ENCODE data around the gene ERC2. TPM values are rescaled to one million over a fixed set of nuclear protein-coding genes. Genes with fewer than 3 reads are reported as not detected.
A peak's percentile ranks its signal among the peaks of the same experiment; 100 is the strongest.

ERC2 gene
- total and polyA plus RNA-seq, 9 donors = 0.52 to 2.0 (median 0.82) TPM

DNA sequence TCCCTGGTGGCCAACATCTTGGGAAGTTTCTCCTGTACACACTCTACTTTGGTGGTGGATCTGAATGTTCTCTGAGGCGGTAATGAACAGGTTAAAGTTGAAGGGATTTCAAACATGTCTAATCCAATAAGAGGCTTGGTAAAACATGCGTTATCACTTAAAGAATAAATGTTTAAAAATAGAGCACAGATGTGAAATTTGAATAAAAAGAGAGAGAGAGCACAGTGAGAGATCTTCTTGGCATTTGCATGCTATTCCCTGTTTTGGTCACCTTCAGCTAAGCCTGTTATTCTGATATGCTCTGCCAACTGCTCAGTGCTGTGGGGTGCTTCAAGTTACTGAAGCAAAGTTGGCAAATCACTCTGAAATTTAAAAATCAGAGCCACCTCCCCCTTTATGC lies 743.4 kb downstream of the ERC2 start:
- Histone ChIP-seq H3K4me1 (ENCODE audit: control insufficient read depth, insufficient read depth, low read length) (peaks cover 6% of the 10 kb centered on the region), H3K9me3 (replicated peaks; ENCODE audit: control insufficient read depth, low read depth, low read length) (no peaks in the 10 kb centered on the region), H3K27me3 (ENCODE audit: control insufficient read depth, insufficient read depth, low read length) (no peaks in the 10 kb centered on the region), H3K4me3 (ENCODE audit: low read length) (no peak overlapping the region), H3K27ac (ENCODE audit: low read length) (no peak overlapping the region), H3K36me3 (ENCODE audit: control insufficient read depth, insufficient read depth, low read length) (no peaks in the 10 kb centered on the region)
- peak; percentile 69 for DNase-seq
- WGBS (ENCODE audit: insufficient coverage) = 60% methylated on average over 1 of the region's 2 CpGs

DNA sequence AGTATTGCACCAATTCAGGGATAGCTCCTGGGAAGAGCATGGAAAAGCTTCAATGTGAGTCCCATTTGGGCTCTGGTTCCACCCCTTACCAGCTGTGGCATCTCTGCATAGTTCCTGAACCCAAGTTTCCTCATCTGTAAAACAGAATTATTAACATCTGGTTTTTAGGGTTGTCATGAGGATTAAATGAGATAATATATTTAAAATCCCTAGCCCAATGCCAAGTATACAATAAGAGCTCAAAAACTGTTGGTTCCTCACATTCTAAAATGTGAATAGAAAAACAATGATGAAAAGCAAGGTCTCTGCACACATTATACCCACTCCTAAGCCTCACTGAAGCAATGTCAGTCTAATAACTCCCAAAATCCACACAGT lies 743.9 kb downstream of the ERC2 start:
- H3K9me3 ChIP-seq (replicated peaks; ENCODE audit: control insufficient read depth, low read depth, low read length) = no peaks in the 10 kb centered on the region
- no peak overlapping the region for H3K27ac ChIP-seq (ENCODE audit: low read length)
- H3K4me3 ChIP-seq (ENCODE audit: low read length) = no peak overlapping the region
- no peaks in the 10 kb centered on the region for H3K27me3 ChIP-seq (ENCODE audit: control insufficient read depth, insufficient read depth, low read length)
- peaks cover 8% of the 10 kb centered on the region for H3K4me1 ChIP-seq (ENCODE audit: control insufficient read depth, insufficient read depth, low read length)
- no peaks in the 10 kb centered on the region for H3K36me3 ChIP-seq (ENCODE audit: control insufficient read depth, insufficient read depth, low read length)
- no peak for DNase-seq

DNA sequence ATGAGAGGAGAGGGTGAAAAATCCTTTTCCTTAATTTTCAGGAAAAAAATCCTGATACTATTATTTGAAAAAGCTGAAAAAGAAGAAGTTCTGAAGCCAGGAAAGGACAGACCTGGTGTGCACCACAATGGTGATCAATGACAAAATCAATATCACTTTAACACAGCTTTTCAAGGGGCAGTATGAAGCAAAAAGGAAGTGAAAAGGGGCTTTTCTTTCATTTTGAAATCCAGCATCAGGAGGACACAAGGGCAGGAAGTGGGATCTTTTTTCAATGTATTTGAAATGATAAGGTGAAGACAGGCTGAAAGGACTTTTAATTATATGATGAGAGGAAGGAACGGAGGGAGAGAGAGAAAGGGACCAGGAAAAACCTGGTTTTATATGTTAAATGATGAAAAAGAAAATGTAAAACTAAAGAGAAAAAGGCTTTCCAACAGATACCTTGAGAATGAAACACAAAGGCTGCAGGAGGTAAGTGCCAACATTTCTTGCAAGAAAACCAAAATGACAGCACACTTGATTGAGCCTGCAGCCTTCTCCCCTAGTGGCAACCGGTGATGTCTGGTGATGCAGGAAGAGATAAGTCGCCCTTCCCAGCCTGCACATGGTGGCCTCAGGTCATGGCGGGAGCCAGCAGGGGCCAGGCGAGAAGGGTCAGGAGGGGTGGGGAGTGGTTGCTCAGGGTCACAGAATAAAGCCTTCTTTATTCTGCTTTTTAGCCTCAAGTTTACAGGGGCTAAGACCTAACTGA lies 744.4 kb downstream of the ERC2 start:
- no peaks in the 10 kb centered on the region for H3K9me3 ChIP-seq (replicated peaks; ENCODE audit: control insufficient read depth, low read depth, low read length)
- peaks cover 11% of the 10 kb centered on the region for H3K4me1 ChIP-seq (ENCODE audit: control insufficient read depth, insufficient read depth, low read length)
- H3K36me3 ChIP-seq (ENCODE audit: control insufficient read depth, insufficient read depth, low read length) = no peaks in the 10 kb centered on the region
- no peak overlapping the region for H3K27ac ChIP-seq (ENCODE audit: low read length)
- no peak for DNase-seq
- no peaks in the 10 kb centered on the region for H3K27me3 ChIP-seq (ENCODE audit: control insufficient read depth, insufficient read depth, low read length)
- 88% methylated on average over 3 of the region's 5 CpGs for WGBS (ENCODE audit: insufficient coverage)
- no peak overlapping the region for H3K4me3 ChIP-seq (ENCODE audit: low read length)

DNA sequence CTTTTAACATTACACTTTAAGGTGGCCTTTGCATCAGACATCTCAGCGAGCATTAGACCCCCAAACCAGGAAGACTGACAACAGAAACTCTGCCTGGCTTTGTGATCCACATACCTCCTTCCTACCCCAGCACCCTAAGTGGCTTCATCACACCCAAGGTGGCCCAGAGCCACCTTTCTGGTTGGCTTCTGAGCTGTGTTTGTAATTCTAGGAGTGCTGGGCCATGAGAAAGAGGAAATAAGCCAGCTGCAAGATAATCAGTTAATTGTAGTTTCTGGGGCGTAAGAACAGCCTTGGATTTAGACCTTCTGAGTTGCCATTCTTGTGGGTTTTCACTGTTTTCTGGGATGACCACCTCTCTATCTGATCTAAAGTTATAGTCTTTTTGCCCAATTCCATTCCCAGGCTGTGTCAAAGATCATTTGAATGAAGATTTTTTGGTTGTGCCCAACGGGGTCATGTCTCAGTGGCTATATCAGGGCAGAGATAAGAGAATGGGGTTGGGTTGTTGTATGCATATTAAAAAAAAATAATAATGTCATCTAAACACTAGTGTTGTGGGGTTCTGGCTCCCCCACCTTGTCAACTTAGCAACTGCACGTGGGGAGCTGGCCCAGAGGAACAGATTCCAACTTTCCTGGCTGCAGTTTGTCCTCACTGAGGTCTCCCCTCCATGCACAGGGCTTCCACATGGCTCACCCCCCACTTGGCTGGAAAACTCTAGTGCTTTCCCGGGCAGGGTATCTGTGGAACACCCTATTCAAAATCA lies 746.4 kb downstream of the ERC2 start:
- no peak overlapping the region for H3K4me3 ChIP-seq (ENCODE audit: low read length)
- H3K27ac ChIP-seq (ENCODE audit: low read length) = no peak overlapping the region
- DNase-seq = peak; percentile 69
- 40% methylated on average over 2 of the region's 5 CpGs for WGBS (ENCODE audit: insufficient coverage)
- H3K36me3 ChIP-seq (ENCODE audit: control insufficient read depth, insufficient read depth, low read length) = no peaks in the 10 kb centered on the region
- peaks cover 14% of the 10 kb centered on the region for H3K4me1 ChIP-seq (ENCODE audit: control insufficient read depth, insufficient read depth, low read length)
- H3K27me3 ChIP-seq (ENCODE audit: control insufficient read depth, insufficient read depth, low read length) = no peaks in the 10 kb centered on the region
- H3K9me3 ChIP-seq (replicated peaks; ENCODE audit: control insufficient read depth, low read depth, low read length) = no peaks in the 10 kb centered on the region

- peak; percentile 43 for DNase-seq
These were observed 747.7 kb downstream of the ERC2 start for GRCh38 chr3:55720614-55721013.

DNA sequence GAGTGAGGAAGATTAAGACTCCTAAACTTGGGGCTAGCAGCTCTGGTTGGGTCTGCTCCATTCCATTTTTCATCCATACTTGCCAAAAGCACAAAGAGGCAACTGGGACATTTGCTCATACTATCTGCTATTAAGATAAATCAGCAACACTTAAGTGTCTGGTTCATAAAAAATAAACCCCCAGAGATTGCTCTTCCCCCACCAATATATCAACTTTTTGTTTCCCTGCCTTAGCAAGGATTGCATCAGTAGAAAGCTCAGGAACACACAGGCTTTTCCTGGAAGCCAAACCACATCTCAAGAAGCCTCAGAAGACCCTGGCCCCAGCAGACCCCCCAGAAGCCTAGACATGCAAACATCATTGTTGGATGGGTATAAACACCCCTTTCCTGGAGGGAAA lies 748.8 kb downstream of the ERC2 start:
- peak; percentile 84 for DNase-seq
- Histone ChIP-seq H3K27ac (ENCODE audit: low read length) (no peak overlapping the region), H3K4me1 (ENCODE audit: control insufficient read depth, insufficient read depth, low read length) (peaks cover 14% of the 10 kb centered on the region), H3K4me3 (ENCODE audit: low read length) (no peak overlapping the region), H3K27me3 (ENCODE audit: control insufficient read depth, insufficient read depth, low read length) (no peaks in the 10 kb centered on the region), H3K36me3 (ENCODE audit: control insufficient read depth, insufficient read depth, low read length) (no peaks in the 10 kb centered on the region), H3K9me3 (replicated peaks; ENCODE audit: control insufficient read depth, low read depth, low read length) (no peaks in the 10 kb centered on the region)

More at GRCh38 chr3:55720614-55721013, 747.7 kb downstream of the ERC2 start:
- no peak overlapping the region for H3K4me3 ChIP-seq (ENCODE audit: low read length)
- H3K27ac ChIP-seq (ENCODE audit: low read length) = no peak overlapping the region
- no peaks in the 10 kb centered on the region for H3K9me3 ChIP-seq (replicated peaks; ENCODE audit: control insufficient read depth, low read depth, low read length)
- peaks cover 14% of the 10 kb centered on the region for H3K4me1 ChIP-seq (ENCODE audit: control insufficient read depth, insufficient read depth, low read length)
- H3K36me3 ChIP-seq (ENCODE audit: control insufficient read depth, insufficient read depth, low read length) = no peaks in the 10 kb centered on the region
- no peaks in the 10 kb centered on the region for H3K27me3 ChIP-seq (ENCODE audit: control insufficient read depth, insufficient read depth, low read length)

DNA sequence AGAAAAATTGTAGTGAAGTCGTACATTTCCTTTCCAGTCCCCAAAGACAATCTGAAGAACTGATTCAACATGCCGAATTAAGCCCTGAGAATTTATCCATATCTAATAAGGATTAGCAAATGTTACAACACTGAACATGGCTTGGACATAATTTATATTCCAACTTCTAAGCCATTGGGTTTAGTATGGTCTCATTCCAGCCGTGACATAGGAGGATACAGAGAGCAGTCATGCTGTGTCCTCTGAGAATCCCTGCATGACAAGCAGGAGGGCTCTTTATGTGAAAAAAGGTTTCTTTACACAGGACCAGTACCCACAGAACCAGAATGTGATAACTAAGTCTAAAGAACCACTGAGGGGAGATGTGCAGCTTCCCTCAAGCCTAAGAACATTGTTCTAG lies 749.3 kb downstream of the ERC2 start:
- whole genome bisulfite sequencing (ENCODE audit: insufficient coverage) = no CpG with 5 or more reads among the region's 3 CpGs
- DNase-seq = peak; percentile 66
- no peaks in the 10 kb centered on the region for H3K9me3 ChIP-seq (replicated peaks; ENCODE audit: control insufficient read depth, low read depth, low read length)

DNA sequence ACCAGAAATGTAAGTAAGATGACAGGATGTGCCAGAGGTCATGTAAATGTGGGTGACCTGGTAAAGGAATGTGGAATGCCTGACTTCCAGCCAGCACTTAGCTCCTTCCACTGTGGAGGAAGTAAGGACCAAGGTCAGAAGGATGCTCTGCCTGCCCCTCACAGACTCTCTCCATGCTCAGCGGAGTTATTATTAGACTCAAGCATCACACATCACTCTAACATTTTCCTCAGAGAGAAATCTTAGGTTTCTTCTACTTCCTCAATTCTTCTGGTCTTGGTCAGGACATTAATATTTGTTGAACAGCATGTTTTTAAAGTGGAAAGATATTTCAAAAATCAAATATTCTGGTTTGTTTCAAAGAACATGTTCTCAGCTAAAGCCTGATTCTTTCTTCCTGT lies 749.7 kb downstream of the ERC2 start:
- Histone ChIP-seq H3K27ac (ENCODE audit: low read length) (peak overlapping the region; percentile 49), H3K9me3 (replicated peaks; ENCODE audit: control insufficient read depth, low read depth, low read length) (no peaks in the 10 kb centered on the region), H3K36me3 (ENCODE audit: control insufficient read depth, insufficient read depth, low read length) (no peaks in the 10 kb centered on the region), H3K4me3 (ENCODE audit: low read length) (no peak overlapping the region), H3K27me3 (ENCODE audit: control insufficient read depth, insufficient read depth, low read length) (no peaks in the 10 kb centered on the region), H3K4me1 (ENCODE audit: control insufficient read depth, insufficient read depth, low read length) (peaks cover 10% of the 10 kb centered on the region)
- WGBS (ENCODE audit: insufficient coverage) = no CpG with 5 or more reads among the region's 1 CpG
- peak; percentile 60 for DNase-seq

More for the DNA sequence above, 749.3 kb downstream of the ERC2 start:
- Histone ChIP-seq H3K4me1 (ENCODE audit: control insufficient read depth, insufficient read depth, low read length) (peaks cover 10% of the 10 kb centered on the region), H3K36me3 (ENCODE audit: control insufficient read depth, insufficient read depth, low read length) (no peaks in the 10 kb centered on the region), H3K27me3 (ENCODE audit: control insufficient read depth, insufficient read depth, low read length) (no peaks in the 10 kb centered on the region), H3K4me3 (ENCODE audit: low read length) (no peak overlapping the region), H3K27ac (ENCODE audit: low read length) (peak overlapping the region; percentile 49)

- no peak overlapping the region for H3K4me3 ChIP-seq (ENCODE audit: low read length)
- no CpG with 5 or more reads among the region's 4 CpGs for WGBS (ENCODE audit: insufficient coverage)
- no peaks in the 10 kb centered on the region for H3K27me3 ChIP-seq (ENCODE audit: control insufficient read depth, insufficient read depth, low read length)
- no peaks in the 10 kb centered on the region for H3K36me3 ChIP-seq (ENCODE audit: control insufficient read depth, insufficient read depth, low read length)
- DNase-seq = no peak
- H3K27ac ChIP-seq (ENCODE audit: low read length) = no peak overlapping the region
- H3K4me1 ChIP-seq (ENCODE audit: control insufficient read depth, insufficient read depth, low read length) = peaks cover 10% of the 10 kb centered on the region
- H3K9me3 ChIP-seq (replicated peaks; ENCODE audit: control insufficient read depth, low read depth, low read length) = no peaks in the 10 kb centered on the region
These were observed 750.2 kb downstream of the ERC2 start for GRCh38 chr3:55718074-55718473.

DNA sequence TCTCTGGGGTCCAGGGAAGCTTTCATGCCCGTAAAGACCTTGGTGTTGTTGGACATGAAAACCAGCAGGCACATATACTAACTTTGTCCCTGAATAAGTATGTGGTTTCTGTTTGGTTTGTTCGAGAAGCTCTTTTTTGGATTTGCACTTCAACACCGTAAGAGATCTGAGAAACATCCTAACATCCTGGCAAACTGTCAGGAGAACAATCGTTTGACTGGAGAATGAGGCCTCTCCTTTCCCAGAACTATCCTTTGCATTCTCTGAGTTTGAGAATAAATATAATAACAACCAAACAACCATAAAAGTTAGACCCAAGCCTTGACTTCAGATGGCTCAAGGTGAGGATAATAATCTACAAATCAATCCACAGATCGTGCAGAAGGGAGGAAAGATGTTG lies 750.8 kb downstream of the ERC2 start:
- no CpG with 5 or more reads among the region's 5 CpGs for WGBS (ENCODE audit: insufficient coverage)
- DNase-seq = peak; percentile 73

More for the DNA sequence above, 750.8 kb downstream of the ERC2 start:
- Histone ChIP-seq H3K27me3 (ENCODE audit: control insufficient read depth, insufficient read depth, low read length) (no peaks in the 10 kb centered on the region), H3K4me1 (ENCODE audit: control insufficient read depth, insufficient read depth, low read length) (peaks cover 10% of the 10 kb centered on the region), H3K27ac (ENCODE audit: low read length) (no peak overlapping the region), H3K4me3 (ENCODE audit: low read length) (no peak overlapping the region), H3K36me3 (ENCODE audit: control insufficient read depth, insufficient read depth, low read length) (no peaks in the 10 kb centered on the region), H3K9me3 (replicated peaks; ENCODE audit: control insufficient read depth, low read depth, low read length) (no peaks in the 10 kb centered on the region)

All from muscle of leg (tissue), 11 donors.